GM23338 (cell line): ENCODE measurements around the gene RNF5. TPM values are rescaled to one million over a fixed set of nuclear protein-coding genes. Genes with fewer than 3 reads are reported as not detected.

ENCODE experiments used
- ATAC-seq: fragments of 200-7000 bp; cut with Tn5 transposase; 3 replicates; pipeline ENCODE4 v1.9.1; 2020
- DNase-seq: peaks from one replicate; pipeline ENCODE4 v3.0.0-alpha.2; 2015; ENCODE audit warnings: low spot score
- H2AFZ ChIP-seq: fragments of 200-600 bp; sonication (generic); 2 replicates; pipeline ENCODE4 v1.8.0; 2016; ENCODE audit warnings: antibody characterized with exemption, mild to moderate bottlenecking, moderate library complexity
- H3F3A ChIP-seq: fragments of 200-600 bp; sonication (generic); replicated peaks from 2 replicates; pipeline ENCODE4 v1.8.0; 2017; ENCODE audit warnings: antibody characterized with exemption, mixed run types, low read depth
- H3K27ac ChIP-seq: fragments of 200-600 bp; sonication (generic); 2 replicates; pipeline ENCODE4 v1.6.1; 2016; ENCODE audit warnings: low read depth
- H3K27me3 ChIP-seq: fragments of 200-600 bp; sonication (generic); 2 replicates; pipeline ENCODE4 v1.8.0; 2016; ENCODE audit warnings: mild to moderate bottlenecking, mixed run types, moderate library complexity; ENCODE audit not compliant: insufficient read depth
- H3K36me3 ChIP-seq: fragments of 200-600 bp; sonication (generic); 2 replicates; pipeline ENCODE4 v1.8.0; 2016; ENCODE audit warnings: mild to moderate bottlenecking; ENCODE audit not compliant: insufficient read depth
- H3K4me1 ChIP-seq: fragments of 200-600 bp; sonication (generic); 2 replicates; pipeline ENCODE4 v1.8.0; 2016; ENCODE audit warnings: mild to moderate bottlenecking, moderate library complexity; ENCODE audit not compliant: insufficient read depth
- H3K4me2 ChIP-seq: fragments of 200-600 bp; sonication (generic); 2 replicates; pipeline ENCODE4 v1.7.1; 2017; ENCODE audit warnings: mixed run types
- H3K4me3 ChIP-seq: fragments of 200-600 bp; sonication (generic); 2 replicates; pipeline ENCODE4 v1.6.1; 2016; ENCODE audit warnings: mixed run types
- H3K79me2 ChIP-seq: fragments of 200-600 bp; sonication (generic); replicated peaks from 2 replicates; pipeline ENCODE4 v1.8.0; 2017; ENCODE audit warnings: mild to moderate bottlenecking; ENCODE audit not compliant: insufficient read depth
- H3K9me2 ChIP-seq: fragments of 200-600 bp; sonication (generic); 2 replicates; pipeline ENCODE4 v1.8.0; 2017; ENCODE audit not compliant: insufficient read depth
- H4K20me1 ChIP-seq: fragments of 200-600 bp; sonication (generic); replicated peaks from 2 replicates; pipeline ENCODE4 v1.8.0; 2017; ENCODE audit warnings: mild to moderate bottlenecking; ENCODE audit not compliant: insufficient read depth
- H3K27ac Mint-ChIP-seq: 2 replicates; pipeline ENCODE4 v1.8.0; 2020; ENCODE audit warnings: inconsistent platforms, mild to moderate bottlenecking, moderate library complexity, mixed read lengths
- H3K27me3 Mint-ChIP-seq: 3 replicates; pipeline ENCODE4 v1.8.0; 2022; ENCODE audit warnings: low read depth, mild to moderate bottlenecking, moderate library complexity, mixed read lengths, inconsistent platforms; ENCODE audit not compliant: insufficient read depth, poor library complexity
- H3K36me3 Mint-ChIP-seq: 3 replicates; pipeline ENCODE4 v1.8.0; 2021; ENCODE audit warnings: low read depth, mild to moderate bottlenecking, inconsistent platforms, moderate library complexity, mixed read lengths
- H3K4me1 Mint-ChIP-seq: 3 replicates; pipeline ENCODE4 v1.8.0; 2020; ENCODE audit warnings: mild to moderate bottlenecking, inconsistent platforms, mixed read lengths
- H3K4me3 Mint-ChIP-seq: 3 replicates; pipeline ENCODE4 v1.8.0; 2021; ENCODE audit warnings: moderate library complexity, mild to moderate bottlenecking, inconsistent platforms, mixed read lengths
- H3K9me3 Mint-ChIP-seq: 3 replicates; pipeline ENCODE4 v1.8.0; 2020; ENCODE audit warnings: moderate library complexity, mild to moderate bottlenecking, inconsistent platforms, mixed read lengths
- CREB1 ChIP-seq: fragments of 250-450 bp; sonication (Bioruptor Pico); IDR thresholded peaks from 2 replicates; pipeline ENCODE4 v1.5.0; 2020; ENCODE audit warnings: low read depth, mild to moderate bottlenecking, moderate library complexity
- EZH2 ChIP-seq: fragments of 200-600 bp; sonication (generic); IDR thresholded peaks from one replicate; pipeline ENCODE4 v1.8.0; 2017; ENCODE audit warnings: antibody characterized with exemption, mild to moderate bottlenecking, low read depth; ENCODE audit not compliant: unreplicated experiment
- EZH2phosphoT487 ChIP-seq: fragments of 200-600 bp; sonication (generic); IDR thresholded peaks from one replicate; pipeline ENCODE4 v1.8.1; 2018; ENCODE audit warnings: antibody characterized with exemption; ENCODE audit not compliant: unreplicated experiment
- JUNB ChIP-seq: IDR thresholded peaks from one replicate; pipeline ENCODE4 v1.6.1; 2016; ENCODE audit warnings: antibody characterized with exemption; ENCODE audit not compliant: unreplicated experiment
- NANOG ChIP-seq: IDR thresholded peaks from 2 replicates; pipeline ENCODE4 v1.6.1; 2016; ENCODE audit warnings: antibody characterized with exemption, borderline replicate concordance
- POLR2AphosphoS5 ChIP-seq: IDR thresholded peaks from 2 replicates; pipeline ENCODE4 v1.6.1; 2016; ENCODE audit warnings: antibody characterized with exemption, low read depth
- STAT1 ChIP-seq: IDR thresholded peaks from one replicate; pipeline ENCODE4 v1.6.1; 2016; ENCODE audit warnings: antibody characterized with exemption; ENCODE audit not compliant: unreplicated experiment
- ZNF114 ChIP-seq: fragments of 250-450 bp; sonication (Bioruptor Pico); IDR thresholded peaks from 2 replicates; pipeline ENCODE4 v1.5.0; 2020; ENCODE audit warnings: mild to moderate bottlenecking, moderate library complexity
- ZNF331 ChIP-seq: fragments of 250-450 bp; sonication (Bioruptor Pico); IDR thresholded peaks from 2 replicates; pipeline ENCODE4 v1.5.0; 2020; ENCODE audit warnings: low read depth, mild to moderate bottlenecking, moderate library complexity
- polyA plus RNA-seq: library from polyadenylated mRNA; unstranded; fragments of >200 nt; fragmentation: Nextera tagmentation; extraction: Ambion mirVana; gene quantifications from 2 replicates; pipeline ENCODE4 v1.2.1, GENCODE V29; 2016
- total RNA-seq: library from RNA; depleted of rRNA; stranded (reverse); fragments of >200 nt; shearing (Covaris generic); gene quantifications from 2 replicates; pipeline ENCODE4 v1.2.3, GENCODE V29; 2014
- TF ChIP-seq, protein P1 (sequence below): IDR thresholded peaks from 2 replicates; pipeline ENCODE4 v1.6.1; 2016; ENCODE audit warnings: antibody characterized with exemption
- TF ChIP-seq, protein P2 (sequence below), 2 experiments: fragments of 200-600 bp in 1 of 2; sonication (generic) in 1 of 2; conservative IDR thresholded peaks; 2 replicates each; pipeline versions ENCODE4 v1.5.1 to v1.6.1; 2016 to 2017; ENCODE audit warnings: antibody characterized with exemption in 2 of 2, low read depth in 2 of 2, mild to moderate bottlenecking in 2 of 2, moderate library complexity in 1 of 2
- TF ChIP-seq, protein P3 (sequence below): IDR thresholded peaks from one replicate; pipeline ENCODE4 v1.6.1; 2018; ENCODE audit warnings: antibody characterized with exemption; ENCODE audit not compliant: unreplicated experiment
- TF ChIP-seq, protein P4 (sequence below): fragments of 250-450 bp; sonication (Bioruptor Pico); IDR thresholded peaks from 2 replicates; pipeline ENCODE4 v1.5.0; 2020; ENCODE audit warnings: mild to moderate bottlenecking, moderate library complexity

RNF5 gene
- total and polyA plus RNA-seq, 2 experiments from 2014 or later = 119 to 164 TPM

DNA sequence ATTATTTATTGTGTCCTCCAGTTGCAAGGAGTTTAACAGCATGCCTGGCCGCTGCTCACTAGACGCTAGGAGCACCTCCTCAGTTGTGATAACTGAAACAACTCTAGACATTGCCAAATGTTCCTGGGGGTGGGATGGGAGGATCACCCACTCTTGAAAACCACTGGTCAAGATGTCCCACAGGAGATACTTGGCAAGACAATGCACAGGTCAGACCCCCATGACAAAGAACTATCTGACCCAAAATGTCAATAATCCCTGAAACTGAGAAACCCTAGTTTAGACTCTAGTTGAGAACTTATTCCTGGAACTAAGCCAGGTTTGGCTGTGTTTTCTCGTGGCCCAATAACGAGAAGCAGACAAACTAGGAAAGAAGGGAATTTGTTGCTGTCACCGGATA is 38.6 kb upstream of the RNF5 start:
- no peaks in the 10 kb centered on the region for H3K36me3 Mint-ChIP-seq
- Histone ChIP-seq H3K36me3 (no peaks in the 10 kb centered on the region), H3K4me1 (no peaks in the 10 kb centered on the region), H4K20me1 (no peaks in the 10 kb centered on the region), H3K4me2 (no peak overlapping the region), H3K4me3 (no peak overlapping the region), H3F3A (no peaks in the 10 kb centered on the region), H2AFZ (no peak overlapping the region), H3K79me2 (no peaks in the 10 kb centered on the region), H3K27ac (no peak overlapping the region), H3K9me2 (no peaks in the 10 kb centered on the region), H3K27me3 (no peaks in the 10 kb centered on the region)
- H3K27me3 Mint-ChIP-seq = peaks cover 3% of the 10 kb centered on the region
- no peaks in the 10 kb centered on the region for H3K9me3 Mint-ChIP-seq
- H3K27ac Mint-ChIP-seq = no peak overlapping the region
- DNase-seq (no peak), ATAC-seq (no peak)
- no peaks in the 10 kb centered on the region for H3K4me1 Mint-ChIP-seq
- no peak overlapping the region for H3K4me3 Mint-ChIP-seq
- no peak for TF ChIP-seq STAT1
- TF ChIP-seq EZH2phosphoT487 = no peak
- TF ChIP-seq, protein P1, sequence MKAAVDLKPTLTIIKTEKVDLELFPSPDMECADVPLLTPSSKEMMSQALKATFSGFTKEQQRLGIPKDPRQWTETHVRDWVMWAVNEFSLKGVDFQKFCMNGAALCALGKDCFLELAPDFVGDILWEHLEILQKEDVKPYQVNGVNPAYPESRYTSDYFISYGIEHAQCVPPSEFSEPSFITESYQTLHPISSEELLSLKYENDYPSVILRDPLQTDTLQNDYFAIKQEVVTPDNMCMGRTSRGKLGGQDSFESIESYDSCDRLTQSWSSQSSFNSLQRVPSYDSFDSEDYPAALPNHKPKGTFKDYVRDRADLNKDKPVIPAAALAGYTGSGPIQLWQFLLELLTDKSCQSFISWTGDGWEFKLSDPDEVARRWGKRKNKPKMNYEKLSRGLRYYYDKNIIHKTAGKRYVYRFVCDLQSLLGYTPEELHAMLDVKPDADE = no peak
- no peak for TF ChIP-seq POLR2AphosphoS5
- TF ChIP-seq ZNF331 = no peak
- no peak for TF ChIP-seq EZH2
- TF ChIP-seq ZNF114 (CRISPR knock-in tag) = no peak
- TF ChIP-seq JUNB = no peak
- TF ChIP-seq NANOG = no peak
- TF ChIP-seq, protein P2, sequence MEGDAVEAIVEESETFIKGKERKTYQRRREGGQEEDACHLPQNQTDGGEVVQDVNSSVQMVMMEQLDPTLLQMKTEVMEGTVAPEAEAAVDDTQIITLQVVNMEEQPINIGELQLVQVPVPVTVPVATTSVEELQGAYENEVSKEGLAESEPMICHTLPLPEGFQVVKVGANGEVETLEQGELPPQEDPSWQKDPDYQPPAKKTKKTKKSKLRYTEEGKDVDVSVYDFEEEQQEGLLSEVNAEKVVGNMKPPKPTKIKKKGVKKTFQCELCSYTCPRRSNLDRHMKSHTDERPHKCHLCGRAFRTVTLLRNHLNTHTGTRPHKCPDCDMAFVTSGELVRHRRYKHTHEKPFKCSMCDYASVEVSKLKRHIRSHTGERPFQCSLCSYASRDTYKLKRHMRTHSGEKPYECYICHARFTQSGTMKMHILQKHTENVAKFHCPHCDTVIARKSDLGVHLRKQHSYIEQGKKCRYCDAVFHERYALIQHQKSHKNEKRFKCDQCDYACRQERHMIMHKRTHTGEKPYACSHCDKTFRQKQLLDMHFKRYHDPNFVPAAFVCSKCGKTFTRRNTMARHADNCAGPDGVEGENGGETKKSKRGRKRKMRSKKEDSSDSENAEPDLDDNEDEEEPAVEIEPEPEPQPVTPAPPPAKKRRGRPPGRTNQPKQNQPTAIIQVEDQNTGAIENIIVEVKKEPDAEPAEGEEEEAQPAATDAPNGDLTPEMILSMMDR (conservative IDR thresholded peaks at IDR 0.05; ENCODE audit: low read depth in 2 of 2) = no peak
- TF ChIP-seq, protein P3, sequence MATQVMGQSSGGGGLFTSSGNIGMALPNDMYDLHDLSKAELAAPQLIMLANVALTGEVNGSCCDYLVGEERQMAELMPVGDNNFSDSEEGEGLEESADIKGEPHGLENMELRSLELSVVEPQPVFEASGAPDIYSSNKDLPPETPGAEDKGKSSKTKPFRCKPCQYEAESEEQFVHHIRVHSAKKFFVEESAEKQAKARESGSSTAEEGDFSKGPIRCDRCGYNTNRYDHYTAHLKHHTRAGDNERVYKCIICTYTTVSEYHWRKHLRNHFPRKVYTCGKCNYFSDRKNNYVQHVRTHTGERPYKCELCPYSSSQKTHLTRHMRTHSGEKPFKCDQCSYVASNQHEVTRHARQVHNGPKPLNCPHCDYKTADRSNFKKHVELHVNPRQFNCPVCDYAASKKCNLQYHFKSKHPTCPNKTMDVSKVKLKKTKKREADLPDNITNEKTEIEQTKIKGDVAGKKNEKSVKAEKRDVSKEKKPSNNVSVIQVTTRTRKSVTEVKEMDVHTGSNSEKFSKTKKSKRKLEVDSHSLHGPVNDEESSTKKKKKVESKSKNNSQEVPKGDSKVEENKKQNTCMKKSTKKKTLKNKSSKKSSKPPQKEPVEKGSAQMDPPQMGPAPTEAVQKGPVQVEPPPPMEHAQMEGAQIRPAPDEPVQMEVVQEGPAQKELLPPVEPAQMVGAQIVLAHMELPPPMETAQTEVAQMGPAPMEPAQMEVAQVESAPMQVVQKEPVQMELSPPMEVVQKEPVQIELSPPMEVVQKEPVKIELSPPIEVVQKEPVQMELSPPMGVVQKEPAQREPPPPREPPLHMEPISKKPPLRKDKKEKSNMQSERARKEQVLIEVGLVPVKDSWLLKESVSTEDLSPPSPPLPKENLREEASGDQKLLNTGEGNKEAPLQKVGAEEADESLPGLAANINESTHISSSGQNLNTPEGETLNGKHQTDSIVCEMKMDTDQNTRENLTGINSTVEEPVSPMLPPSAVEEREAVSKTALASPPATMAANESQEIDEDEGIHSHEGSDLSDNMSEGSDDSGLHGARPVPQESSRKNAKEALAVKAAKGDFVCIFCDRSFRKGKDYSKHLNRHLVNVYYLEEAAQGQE = no peak
- TF ChIP-seq, protein P4, sequence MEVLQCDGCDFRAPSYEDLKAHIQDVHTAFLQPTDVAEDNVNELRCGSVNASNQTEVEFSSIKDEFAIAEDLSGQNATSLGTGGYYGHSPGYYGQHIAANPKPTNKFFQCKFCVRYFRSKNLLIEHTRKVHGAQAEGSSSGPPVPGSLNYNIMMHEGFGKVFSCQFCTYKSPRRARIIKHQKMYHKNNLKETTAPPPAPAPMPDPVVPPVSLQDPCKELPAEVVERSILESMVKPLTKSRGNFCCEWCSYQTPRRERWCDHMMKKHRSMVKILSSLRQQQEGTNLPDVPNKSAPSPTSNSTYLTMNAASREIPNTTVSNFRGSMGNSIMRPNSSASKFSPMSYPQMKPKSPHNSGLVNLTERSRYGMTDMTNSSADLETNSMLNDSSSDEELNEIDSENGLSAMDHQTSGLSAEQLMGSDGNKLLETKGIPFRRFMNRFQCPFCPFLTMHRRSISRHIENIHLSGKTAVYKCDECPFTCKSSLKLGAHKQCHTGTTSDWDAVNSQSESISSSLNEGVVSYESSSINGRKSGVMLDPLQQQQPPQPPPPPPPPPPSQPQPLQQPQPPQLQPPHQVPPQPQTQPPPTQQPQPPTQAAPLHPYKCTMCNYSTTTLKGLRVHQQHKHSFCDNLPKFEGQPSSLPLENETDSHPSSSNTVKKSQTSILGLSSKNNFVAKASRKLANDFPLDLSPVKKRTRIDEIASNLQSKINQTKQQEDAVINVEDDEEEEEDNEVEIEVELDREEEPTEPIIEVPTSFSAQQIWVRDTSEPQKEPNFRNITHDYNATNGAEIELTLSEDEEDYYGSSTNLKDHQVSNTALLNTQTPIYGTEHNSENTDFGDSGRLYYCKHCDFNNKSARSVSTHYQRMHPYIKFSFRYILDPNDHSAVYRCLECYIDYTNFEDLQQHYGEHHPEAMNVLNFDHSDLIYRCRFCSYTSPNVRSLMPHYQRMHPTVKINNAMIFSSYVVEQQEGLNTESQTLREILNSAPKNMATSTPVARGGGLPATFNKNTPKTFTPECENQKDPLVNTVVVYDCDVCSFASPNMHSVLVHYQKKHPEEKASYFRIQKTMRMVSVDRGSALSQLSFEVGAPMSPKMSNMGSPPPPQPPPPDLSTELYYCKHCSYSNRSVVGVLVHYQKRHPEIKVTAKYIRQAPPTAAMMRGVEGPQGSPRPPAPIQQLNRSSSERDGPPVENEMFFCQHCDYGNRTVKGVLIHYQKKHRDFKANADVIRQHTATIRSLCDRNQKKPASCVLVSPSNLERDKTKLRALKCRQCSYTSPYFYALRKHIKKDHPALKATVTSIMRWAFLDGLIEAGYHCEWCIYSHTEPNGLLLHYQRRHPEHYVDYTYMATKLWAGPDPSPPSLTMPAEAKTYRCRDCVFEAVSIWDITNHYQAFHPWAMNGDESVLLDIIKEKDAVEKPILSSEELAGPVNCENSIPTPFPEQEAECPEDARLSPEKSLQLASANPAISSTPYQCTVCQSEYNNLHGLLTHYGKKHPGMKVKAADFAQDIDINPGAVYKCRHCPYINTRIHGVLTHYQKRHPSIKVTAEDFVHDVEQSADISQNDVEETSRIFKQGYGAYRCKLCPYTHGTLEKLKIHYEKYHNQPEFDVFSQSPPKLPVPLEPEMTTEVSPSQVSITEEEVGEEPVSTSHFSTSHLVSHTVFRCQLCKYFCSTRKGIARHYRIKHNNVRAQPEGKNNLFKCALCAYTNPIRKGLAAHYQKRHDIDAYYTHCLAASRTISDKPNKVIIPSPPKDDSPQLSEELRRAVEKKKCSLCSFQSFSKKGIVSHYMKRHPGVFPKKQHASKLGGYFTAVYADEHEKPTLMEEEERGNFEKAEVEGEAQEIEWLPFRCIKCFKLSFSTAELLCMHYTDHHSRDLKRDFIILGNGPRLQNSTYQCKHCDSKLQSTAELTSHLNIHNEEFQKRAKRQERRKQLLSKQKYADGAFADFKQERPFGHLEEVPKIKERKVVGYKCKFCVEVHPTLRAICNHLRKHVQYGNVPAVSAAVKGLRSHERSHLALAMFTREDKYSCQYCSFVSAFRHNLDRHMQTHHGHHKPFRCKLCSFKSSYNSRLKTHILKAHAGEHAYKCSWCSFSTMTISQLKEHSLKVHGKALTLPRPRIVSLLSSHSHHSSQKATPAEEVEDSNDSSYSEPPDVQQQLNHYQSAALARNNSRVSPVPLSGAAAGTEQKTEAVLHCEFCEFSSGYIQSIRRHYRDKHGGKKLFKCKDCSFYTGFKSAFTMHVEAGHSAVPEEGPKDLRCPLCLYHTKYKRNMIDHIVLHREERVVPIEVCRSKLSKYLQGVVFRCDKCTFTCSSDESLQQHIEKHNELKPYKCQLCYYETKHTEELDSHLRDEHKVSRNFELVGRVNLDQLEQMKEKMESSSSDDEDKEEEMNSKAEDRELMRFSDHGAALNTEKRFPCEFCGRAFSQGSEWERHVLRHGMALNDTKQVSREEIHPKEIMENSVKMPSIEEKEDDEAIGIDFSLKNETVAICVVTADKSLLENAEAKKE = no peak
- TF ChIP-seq CREB1 (CRISPR knock-in tag) = no peak
